Uterus (tissue), 2 donors: ENCODE results near the gene TOGARAM1.

ENCODE experiments used
- CTCF ChIP-seq, 4 experiments: fragments of 200-600 bp in 2 of 4; fragments of 450-650 bp in 2 of 4; sonication (generic) in 2 of 4; IDR thresholded peaks; one replicate each; pipeline ENCODE4 v1.5.1; 2016 to 2019; ENCODE audit warnings: antibody characterized with exemption in 4 of 4, mild to moderate bottlenecking in 2 of 4, moderate library complexity in 1 of 4
- POLR2A ChIP-seq, 2 donors: fragments of 450-650 bp; IDR thresholded peaks; one replicate each; pipeline ENCODE4 v1.6.1; 2016; ENCODE audit warnings: antibody characterized with exemption in 2 of 2, mild to moderate bottlenecking in 1 of 2, moderate library complexity in 1 of 2

GRCh38 chr14:45083617-45083975 lies 121.6 kb downstream of the TOGARAM1 start:
- no peak for TF ChIP-seq CTCF (IDR thresholded peaks at IDR 0.05)
- no peak for TF ChIP-seq POLR2A (IDR thresholded peaks at IDR 0.05)
